Ascending aorta (tissue), 2 donors: ENCODE data around the gene GATM. TPM values are rescaled to one million over a fixed set of nuclear protein-coding genes. Genes with fewer than 3 reads are reported as not detected.

Experiments
- DNase-seq, 2 donors: peaks; one replicate each; pipeline ENCODE4 v3.0.0-alpha.2; 2019; ENCODE audit warnings: low spot score in 2 of 2
- H3K27ac ChIP-seq, 2 donors: fragments of 200-600 bp; sonication (generic); one replicate each; pipeline ENCODE4 v1.5.1; 2016 to 2017; ENCODE audit warnings: mild to moderate bottlenecking in 1 of 2
- H3K27me3 ChIP-seq: fragments of 200-600 bp; sonication (generic); one replicate; pipeline ENCODE4 v1.5.1; 2017
- H3K36me3 ChIP-seq, 2 donors: fragments of 200-600 bp; sonication (generic); one replicate each; pipeline ENCODE4 v1.5.1; 2016
- H3K4me1 ChIP-seq, 2 donors: fragments of 200-600 bp; sonication (generic); one replicate each; pipeline ENCODE4 v1.5.1; 2016 to 2017; ENCODE audit warnings: mild to moderate bottlenecking in 1 of 2
- H3K4me3 ChIP-seq, 2 donors: fragments of 200-600 bp; sonication (generic); one replicate each; pipeline ENCODE4 v1.5.1; 2016 to 2017; ENCODE audit warnings: mild to moderate bottlenecking in 1 of 2
- H3K9me3 ChIP-seq, 2 donors: fragments of 200-600 bp; sonication (generic); one replicate each; pipeline ENCODE4 v1.5.1; 2016
- intact Hi-C: fragments of 100-400 bp; cut with DNase I; formaldehyde crosslinking; loops from one replicate; pipeline ENCODE4 v1.15.1; 2023
- total RNA-seq: library from RNA; depleted of rRNA; stranded (reverse); fragments of >200 nt; gene quantifications from one replicate; pipeline ENCODE4 v1.1.0, GENCODE V29; 2016
- TF ChIP-seq, protein P1 (sequence below), 3 experiments: fragments of 200-600 bp in 2 of 3; fragments of 450-650 bp in 1 of 3; sonication (generic) in 2 of 3; IDR thresholded peaks; one replicate each; pipeline ENCODE4 v1.5.1; 2016 to 2019; ENCODE audit warnings: antibody characterized with exemption in 3 of 3, mild to moderate bottlenecking in 1 of 3, moderate library complexity in 1 of 3

The GATM gene
- total RNA-seq, 1 donor from 2014 or later = 6.1 TPM

DNA sequence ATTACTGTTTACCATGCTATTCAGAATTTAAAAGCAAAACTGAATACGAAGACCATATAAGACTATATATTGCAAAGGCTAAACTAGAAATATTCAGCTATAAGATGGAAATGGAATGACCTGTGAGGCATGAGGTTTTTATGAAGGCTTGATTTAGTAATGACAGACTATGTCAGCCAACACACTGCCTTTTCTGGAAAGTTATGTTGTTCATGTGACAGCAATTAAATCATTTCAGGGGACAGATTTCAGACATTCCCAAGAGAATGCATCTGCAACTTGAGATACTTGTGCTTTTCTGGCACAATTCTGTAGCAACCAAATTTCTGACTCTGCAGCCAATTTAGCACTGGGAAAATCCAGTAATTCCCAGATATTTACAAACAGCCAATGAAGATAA, 8.6 kb upstream of the GATM start:
- H3K27ac ChIP-seq = no peak overlapping the region
- no peaks in the 10 kb centered on the region for H3K36me3 ChIP-seq
- TF ChIP-seq, protein P1, sequence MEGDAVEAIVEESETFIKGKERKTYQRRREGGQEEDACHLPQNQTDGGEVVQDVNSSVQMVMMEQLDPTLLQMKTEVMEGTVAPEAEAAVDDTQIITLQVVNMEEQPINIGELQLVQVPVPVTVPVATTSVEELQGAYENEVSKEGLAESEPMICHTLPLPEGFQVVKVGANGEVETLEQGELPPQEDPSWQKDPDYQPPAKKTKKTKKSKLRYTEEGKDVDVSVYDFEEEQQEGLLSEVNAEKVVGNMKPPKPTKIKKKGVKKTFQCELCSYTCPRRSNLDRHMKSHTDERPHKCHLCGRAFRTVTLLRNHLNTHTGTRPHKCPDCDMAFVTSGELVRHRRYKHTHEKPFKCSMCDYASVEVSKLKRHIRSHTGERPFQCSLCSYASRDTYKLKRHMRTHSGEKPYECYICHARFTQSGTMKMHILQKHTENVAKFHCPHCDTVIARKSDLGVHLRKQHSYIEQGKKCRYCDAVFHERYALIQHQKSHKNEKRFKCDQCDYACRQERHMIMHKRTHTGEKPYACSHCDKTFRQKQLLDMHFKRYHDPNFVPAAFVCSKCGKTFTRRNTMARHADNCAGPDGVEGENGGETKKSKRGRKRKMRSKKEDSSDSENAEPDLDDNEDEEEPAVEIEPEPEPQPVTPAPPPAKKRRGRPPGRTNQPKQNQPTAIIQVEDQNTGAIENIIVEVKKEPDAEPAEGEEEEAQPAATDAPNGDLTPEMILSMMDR (IDR thresholded peaks at IDR 0.05) = no peak
- no peak overlapping the region for H3K4me3 ChIP-seq
- intact Hi-C loops = no loop called here
- no peaks in the 10 kb centered on the region for H3K27me3 ChIP-seq
- no peaks in the 10 kb centered on the region for H3K9me3 ChIP-seq
- no peaks in the 10 kb centered on the region for H3K4me1 ChIP-seq
- DNase-seq = no peak

GRCh38 chr15:45386420-45386819, 8.1 kb upstream of the GATM start:
- no peaks in the 10 kb centered on the region for H3K4me1 ChIP-seq
- H3K4me3 ChIP-seq = no peak overlapping the region
- no peak overlapping the region for H3K27ac ChIP-seq
- TF ChIP-seq, protein P1 (IDR thresholded peaks at IDR 0.05) = no peak
- H3K9me3 ChIP-seq = no peaks in the 10 kb centered on the region
- no peaks in the 10 kb centered on the region for H3K36me3 ChIP-seq
- no peak for DNase-seq
- intact Hi-C loops = no loop called here
- no peaks in the 10 kb centered on the region for H3K27me3 ChIP-seq

DNA sequence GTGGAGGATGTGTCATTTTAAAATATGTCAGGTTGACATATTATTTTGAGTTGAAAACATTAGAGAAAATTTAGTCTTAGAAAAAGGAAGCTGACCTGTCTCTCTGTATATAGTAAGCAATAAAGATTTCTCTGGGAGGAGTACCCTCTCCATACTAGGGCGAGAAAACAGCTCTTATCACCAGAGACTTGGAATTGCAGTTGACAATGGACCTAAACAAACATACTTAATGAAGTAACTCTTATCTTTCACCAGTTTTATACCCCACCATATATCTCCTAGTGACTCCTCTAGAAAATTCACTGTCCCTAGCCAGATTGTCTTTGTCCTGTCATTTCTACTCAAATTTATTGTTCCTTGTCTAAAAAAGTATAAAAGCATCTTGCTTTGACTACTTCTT, 7.2 kb upstream of the GATM start:
- TF ChIP-seq, protein P1 (IDR thresholded peaks at IDR 0.05) = no peak
- H3K27me3 ChIP-seq = no peaks in the 10 kb centered on the region
- intact Hi-C loops = no loop called here

DNA sequence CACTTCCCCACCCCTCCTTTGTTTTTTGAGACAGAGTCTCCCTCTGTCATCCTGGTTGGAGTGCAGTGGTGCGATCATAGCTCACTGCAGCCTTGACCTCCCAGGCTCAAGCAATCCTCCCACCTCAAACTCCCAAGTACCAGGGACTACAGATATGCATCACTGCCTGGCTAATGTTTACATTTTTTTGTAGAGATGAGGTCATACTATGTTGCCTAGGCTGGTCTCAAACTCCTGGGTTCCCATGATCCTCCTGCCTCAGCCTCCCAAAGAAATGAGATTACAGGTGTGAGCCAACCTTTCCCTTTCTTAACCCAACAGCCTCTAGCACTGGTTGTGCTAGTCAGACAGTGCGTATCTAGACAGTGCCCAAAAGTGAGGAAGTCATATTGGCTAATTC, 6.4 kb upstream of the GATM start:
- no peaks in the 10 kb centered on the region for H3K27me3 ChIP-seq
- no peak overlapping the region for H3K27ac ChIP-seq
- intact Hi-C loops = no loop called here

More for the DNA sequence above, 7.2 kb upstream of the GATM start:
- H3K9me3 ChIP-seq = no peaks in the 10 kb centered on the region
- H3K4me3 ChIP-seq = no peak overlapping the region
- H3K4me1 ChIP-seq = no peaks in the 10 kb centered on the region
- H3K27ac ChIP-seq = no peak overlapping the region
- no peak for DNase-seq
- H3K36me3 ChIP-seq = no peaks in the 10 kb centered on the region

GRCh38 chr15:45378913-45379262, 544 bp upstream of the GATM start:
- TF ChIP-seq, protein P1 (IDR thresholded peaks at IDR 0.05) = no peak
- Histone ChIP-seq H3K27ac (peak overlapping the region; percentile 75 to 77), H3K4me1 (peaks cover 3 to 5% of the 10 kb centered on the region in 2 donors), H3K9me3 (no peaks in the 10 kb centered on the region), H3K4me3 (peak overlapping the region; percentile 61 to 72), H3K36me3 (peaks cover 0 to 9% of the 10 kb centered on the region in 2 donors), H3K27me3 (no peaks in the 10 kb centered on the region)
- no peak for DNase-seq
- intact Hi-C loops = loop anchor here (1.0 to 5.0 kb wide), 5 partner anchors 23 to 212 kb away; partner anchors contain the start of gene SHF

More for the DNA sequence above, 6.4 kb upstream of the GATM start:
- Histone ChIP-seq H3K9me3 (no peaks in the 10 kb centered on the region), H3K4me3 (no peak overlapping the region), H3K36me3 (no peaks in the 10 kb centered on the region), H3K4me1 (no peaks in the 10 kb centered on the region)
- TF ChIP-seq, protein P1 (IDR thresholded peaks at IDR 0.05) = no peak
- DNase-seq = no peak
